GM12878 (cell line): ENCODE results near the gene CTBP1. TPM values are rescaled to one million over a fixed set of nuclear protein-coding genes. Genes with fewer than 3 reads are reported as not detected.

Experiments
- ATAC-seq: fragments of 200-7000 bp; cut with Tn5 transposase; 3 replicates; pipeline ENCODE4 v1.9.1; 2020; ENCODE audit warnings: mild to moderate bottlenecking, moderate library complexity
- BruUV-seq: library from RNA; stranded (reverse); fragments of 400-500 nt; replicated peaks from 2 replicates; lab custom pipeline; 2021; lab: Mats Ljungman, UMichigan
- CTCF ChIA-PET: fragments of 300-600 bp; sonication (Branson Sonifier 250); formaldehyde crosslinking; extraction: SDS; loops from one replicate; lab custom pipeline; 2021; ENCODE audit warnings: inconsistent platforms; lab: Yijun Ruan, JAX
- POLR2A ChIA-PET: fragments of 350-600 bp; formaldehyde crosslinking; extraction: SDS; loops from one replicate; lab custom pipeline; 2021; ENCODE audit warnings: inconsistent platforms; lab: Charles Lee
- RAD21 ChIA-PET: fragments of 300-600 bp; sonication (Branson Sonifier 250); formaldehyde crosslinking; loops from one replicate; lab custom pipeline; 2023; ENCODE audit warnings: antibody characterized with exemption; ENCODE audit not compliant: unreplicated experiment; lab: Charles Lee
- SMC1A ChIA-PET: fragments of 300-600 bp; sonication (Branson Sonifier 250); formaldehyde crosslinking; loops from one replicate; lab custom pipeline; 2023; ENCODE audit not compliant: unreplicated experiment, uncharacterized antibody; lab: Charles Lee
- DNase-seq: peaks from one replicate; pipeline ENCODE4 v3.0.0-alpha.2; 2011; ENCODE audit warnings: low read depth, low spot score
- FAIRE-seq: peaks from 3 replicates; lab custom pipeline; 2011; peaks lifted over from hg19 to GRCh38; lab: Jason Lieb, UNC
- H2AFZ ChIP-seq: 2 replicates; pipeline ENCODE4 v1.6.0; 2011; ENCODE audit warnings: low read depth, low read length, control low read depth; ENCODE audit not compliant: control insufficient read depth
- H3K27ac ChIP-seq: 2 replicates; pipeline ENCODE4 v1.5.1; 2011; ENCODE audit warnings: control low read depth; ENCODE audit not compliant: control insufficient read depth, insufficient read depth
- H3K27me3 ChIP-seq, 2 experiments: replicated peaks in 1 of 2; 2 replicates each; pipeline versions ENCODE4 v1.6.0 to v1.6.1; 2011; ENCODE audit warnings: low read length in 1 of 2; ENCODE audit not compliant: control insufficient read depth in 2 of 2, insufficient read depth in 2 of 2
- H3K36me3 ChIP-seq, 2 experiments: 2 replicates each; pipeline ENCODE4 v1.5.1; 2011; ENCODE audit warnings: low read length in 1 of 2; ENCODE audit not compliant: control insufficient read depth in 2 of 2, insufficient read depth in 2 of 2
- H3K4me1 ChIP-seq: 2 replicates; pipeline ENCODE4 v1.6.1; 2011; ENCODE audit warnings: mild to moderate bottlenecking, low read length, moderate library complexity, mixed read lengths; ENCODE audit not compliant: control insufficient read depth, insufficient read depth
- H3K4me2 ChIP-seq: 2 replicates; pipeline ENCODE4 v1.6.0; 2011; ENCODE audit warnings: control low read depth; ENCODE audit not compliant: control insufficient read depth, insufficient read depth
- H3K4me3 ChIP-seq: fragments of 200-600 bp; sonication (generic); 2 replicates; pipeline ENCODE4 v1.5.1; 2016
- H3K79me2 ChIP-seq: 2 replicates; pipeline ENCODE4 v1.6.0; 2011; ENCODE audit warnings: low read length; ENCODE audit not compliant: control insufficient read depth, insufficient read depth
- H3K9ac ChIP-seq: 2 replicates; pipeline ENCODE4 v1.8.0; 2011; ENCODE audit warnings: low read length, control low read depth, mixed read lengths; ENCODE audit not compliant: control insufficient read depth, insufficient read depth
- H3K9me3 ChIP-seq: replicated peaks from 3 replicates; pipeline ENCODE4 v1.5.1; 2011; ENCODE audit warnings: mild to moderate bottlenecking, low read length; ENCODE audit not compliant: control insufficient read depth, insufficient read depth
- H4K20me1 ChIP-seq: 2 replicates; pipeline ENCODE4 v1.6.0; 2011; ENCODE audit not compliant: control insufficient read depth, insufficient read depth
- BMI1 ChIP-seq: fragments of 450-650 bp; IDR thresholded peaks from 2 replicates; pipeline ENCODE4 v1.6.1; 2016; ENCODE audit warnings: mild to moderate bottlenecking, moderate library complexity, borderline replicate concordance
- CBFB ChIP-seq: IDR thresholded peaks from 2 replicates; pipeline ENCODE4 v1.6.1; 2016; ENCODE audit warnings: antibody characterized with exemption, low read depth
- CBX5 ChIP-seq: sonication (generic); IDR thresholded peaks from 2 replicates; pipeline ENCODE4 v1.6.1; 2016; ENCODE audit warnings: low read depth, moderate library complexity, mild to moderate bottlenecking, inconsistent platforms
- HDAC6 ChIP-seq: fragments of 200-600 bp; sonication (generic); IDR thresholded peaks from one replicate; pipeline ENCODE4 v1.8.0; 2017; ENCODE audit warnings: antibody characterized with exemption; ENCODE audit not compliant: unreplicated experiment
- JUND ChIP-seq: IDR thresholded peaks from 2 replicates; pipeline ENCODE4 v1.6.1; 2012; ENCODE audit warnings: low read depth, mild to moderate bottlenecking, low read length, improper control_type of control experiment, moderate library complexity
- MTA3 ChIP-seq: IDR thresholded peaks from 2 replicates; pipeline ENCODE4 v1.6.1; 2012; ENCODE audit warnings: low read length, inconsistent platforms, borderline replicate concordance
- NR2C2 ChIP-seq: IDR thresholded peaks from 2 replicates; pipeline ENCODE4 v1.6.1; 2011; ENCODE audit warnings: borderline replicate concordance, low read depth; ENCODE audit not compliant: control insufficient read depth, insufficient read length
- PML ChIP-seq: IDR thresholded peaks from 2 replicates; pipeline ENCODE4 v1.6.1; 2012; ENCODE audit warnings: low read length, inconsistent platforms
- STAT3 ChIP-seq: IDR thresholded peaks from 2 replicates; pipeline ENCODE4 v1.6.1; 2011; ENCODE audit warnings: low read depth, low read length, improper control_type of control experiment
- TCF12 ChIP-seq: IDR thresholded peaks from 2 replicates; pipeline ENCODE4 v1.6.1; 2011; ENCODE audit warnings: low read depth, mild to moderate bottlenecking, low read length
- ZNF274 ChIP-seq: IDR thresholded peaks from one replicate; pipeline ENCODE4 v1.8.0; 2011; ENCODE audit not compliant: insufficient read length, insufficient read depth
- WGBS: methylation state at CpG from one replicate; pipeline ENCODE4 v1.1.6; 2016; ENCODE audit warnings: low lambda C conversion rate; ENCODE audit not compliant: insufficient replicate concordance, insufficient coverage; ENCODE audit errors: missing lambda C conversion rate; 5-methylcytosine and 5-hydroxymethylcytosine counted together
- in situ Hi-C: fragments of 300-500 bp; cut with MboI; formaldehyde crosslinking; loops from 9 replicates; pipeline ENCODE4 v1.14.3; 2018; ENCODE audit warnings: mixed read lengths
- intact Hi-C: fragments of 100-400 bp; cut with micrococcal nuclease; formaldehyde crosslinking; loops from one replicate; pipeline ENCODE4 v1.14.2; 2022; ENCODE audit not compliant: unreplicated experiment
- polyA plus RNA-seq, 11 experiments: library from polyadenylated mRNA; depleted of rRNA in 4 of 11; unstranded in 6 of 11; stranded (reverse) in 5 of 11; fragments of >200 nt; fragmentation: Nextera tagmentation in 4 of 11; fragmentation: Illumina TruSeq in 1 of 11; extraction: Ambion mirVana in 4 of 11; extraction: Trizol in 1 of 11; gene quantifications; 1 replicate in 1 of 11; 2 replicates in 10 of 11; pipeline versions ENCODE4 v1.2.1 to v1.2.3, GENCODE V29; 2011 to 2016; ENCODE audit warnings: inconsistent platforms in 2 of 11, missing spikeins in 2 of 11, low read depth in 1 of 11
- total RNA-seq, 4 experiments: library from RNA; depleted of rRNA in 3 of 4; stranded (reverse); fragments of >200 nt in 3 of 4; fragmentation: Illumina TruSeq in 1 of 4; extraction: Trizol in 1 of 4; gene quantifications; 2 replicates each; pipeline versions ENCODE4 v1.2.1 to v1.2.3, GENCODE V29; 2013 to 2021
- TF ChIP-seq, protein P1 (sequence below): fragments of 150-350 bp; IDR thresholded peaks from 2 replicates; pipeline ENCODE4 v1.6.1; 2016; ENCODE audit warnings: low read depth, low read length

The CTBP1 gene
- total and polyA plus RNA-seq, 10 of the 15 experiments (the other 5 are each of a cell fraction or from before 2014, with no cell fraction given), result 7.4 to 182 (median 63.1) TPM

DNA sequence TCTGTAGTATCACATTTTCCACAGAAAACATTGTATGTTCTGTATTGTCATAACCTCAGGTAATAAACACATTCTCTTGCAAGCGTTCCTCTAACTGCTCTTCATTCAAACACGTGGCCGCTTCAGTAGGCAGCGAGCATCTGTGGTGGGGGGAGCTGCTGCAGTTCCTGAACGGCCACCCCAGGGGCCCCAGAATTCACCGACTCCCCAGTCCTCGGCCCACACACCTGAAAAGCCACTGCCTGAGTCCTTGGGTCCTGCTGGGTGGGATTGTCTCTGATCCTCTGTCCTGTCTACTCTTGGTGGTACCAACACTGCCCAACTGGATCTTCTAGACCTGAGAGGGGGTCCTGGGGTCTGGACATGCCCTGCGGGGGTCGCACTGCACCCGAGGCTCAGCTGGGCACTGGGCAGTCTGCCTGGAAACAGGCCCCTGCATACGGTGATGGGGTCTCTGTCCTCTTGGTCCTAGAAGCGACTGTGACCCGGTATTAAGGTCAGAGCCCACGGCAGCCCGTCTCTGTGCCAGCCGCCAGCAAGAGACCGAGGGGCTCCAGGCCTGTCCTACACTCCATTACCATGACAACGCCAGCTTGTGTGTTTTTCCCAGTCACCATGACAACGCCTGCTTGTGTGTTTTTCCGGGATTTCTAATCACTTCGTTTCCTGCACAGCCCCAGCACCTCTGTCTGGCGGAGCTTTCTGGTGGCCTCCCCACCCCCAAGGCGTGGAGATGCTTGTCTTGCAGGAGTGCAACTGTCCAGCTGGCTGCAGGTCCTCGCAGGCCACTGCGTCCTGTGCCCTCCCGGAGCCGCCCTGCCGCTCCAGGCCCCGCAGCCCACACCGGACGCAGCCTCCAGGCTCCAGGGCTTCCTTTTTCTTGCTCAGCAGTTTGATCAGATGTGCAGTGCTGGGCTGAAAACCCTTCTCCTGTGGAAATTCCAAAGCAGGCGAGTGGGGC, 16.0 kb downstream of the CTBP1 start:
- CTCF ChIA-PET, result interaction anchor here (1.1 kb wide), 1 partner anchor 102 kb away, joined by 3 read pairs; no protein-coding TSS in a partner anchor
- Histone ChIP-seq H3K4me3 (no peak overlapping the region), H3K27ac (no peak overlapping the region), H3K9me3 (no peaks in the 10 kb centered on the region), H3K4me2 (no peak overlapping the region), H3K4me1 (no peaks in the 10 kb centered on the region), H3K9ac (no peak overlapping the region), H4K20me1 (no peaks in the 10 kb centered on the region), H3K79me2 (no peaks in the 10 kb centered on the region; the same call in 1 of the 2 replicates), H3K36me3 (peaks cover 34 to 39% of the 10 kb centered on the region in 2 experiments), H2AFZ (no peak overlapping the region), H3K27me3 (no peaks in the 10 kb centered on the region)
- no peak for TF ChIP-seq STAT3
- TF ChIP-seq BMI1, result 0 out of 2 replicates have a peak, but pooled peaks have one; percentile 20
- in situ Hi-C loops, result no loop called here
- SMC1A ChIA-PET, result no interaction called here
- ATAC-seq (no peak), DNase-seq (no peak), FAIRE-seq (no peak)
- RAD21 ChIA-PET, result no interaction called here
- POLR2A ChIA-PET, result no interaction called here
- intact Hi-C loops, result no loop called here
- BruUV-seq, result no TSS peak
- WGBS, result 95% methylated on average over 32 of the region's 32 CpGs

DNA sequence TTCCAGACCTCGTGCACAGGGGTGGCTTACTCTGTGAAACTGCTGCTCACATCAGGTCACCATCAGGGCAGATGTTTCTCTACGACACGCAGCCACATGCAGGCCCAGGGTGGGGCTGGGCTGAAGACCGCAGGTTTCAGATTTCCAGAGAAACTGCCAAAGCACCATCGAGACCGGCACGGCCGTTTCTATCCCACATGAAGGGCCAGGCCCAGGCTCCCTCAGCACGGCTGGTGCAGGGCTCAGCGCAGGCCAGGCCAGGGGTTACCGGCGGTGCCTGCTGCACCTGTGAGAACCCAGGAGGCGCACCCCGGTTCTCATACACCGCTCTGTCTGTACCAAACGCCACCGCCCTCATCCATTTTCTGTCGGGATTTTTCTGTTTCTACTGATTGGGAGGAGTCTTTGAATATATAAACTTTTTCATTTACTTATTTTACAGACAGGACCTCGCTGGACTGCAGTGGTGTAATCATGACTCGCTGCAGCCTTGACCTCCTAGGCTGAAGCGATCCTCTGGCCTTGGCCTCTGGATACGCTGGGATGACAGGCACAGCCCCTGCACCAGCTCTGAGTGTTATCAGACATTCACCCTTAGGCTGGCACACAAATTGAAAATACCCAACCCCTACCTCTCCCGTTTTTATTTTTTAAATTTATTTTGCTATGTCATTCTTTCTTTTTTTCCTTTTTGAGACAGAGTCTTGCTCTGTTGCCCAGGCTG, 17.1 kb downstream of the CTBP1 start:
- Histone ChIP-seq H3K79me2 (no peaks in the 10 kb centered on the region), H3K4me2 (no peak overlapping the region), H3K9ac (no peak overlapping the region), H3K4me3 (no peak overlapping the region), H3K36me3 (peaks cover 34 to 45% of the 10 kb centered on the region in 2 experiments), H3K4me1 (no peaks in the 10 kb centered on the region), H3K27ac (no peak overlapping the region), H3K9me3 (no peaks in the 10 kb centered on the region), H4K20me1 (no peaks in the 10 kb centered on the region), H3K27me3 (no peaks in the 10 kb centered on the region), H2AFZ (no peak overlapping the region)
- no peak for FAIRE-seq
- CTCF ChIA-PET, result interaction anchor here (1.1 kb wide), 1 partner anchor 101 kb away, joined by 3 read pairs; no protein-coding TSS in a partner anchor
- POLR2A ChIA-PET, result no interaction called here
- TF ChIP-seq TCF12, result no peak
- no peak for TF ChIP-seq CBFB
- no peak for TF ChIP-seq NR2C2
- TF ChIP-seq, protein P1, sequence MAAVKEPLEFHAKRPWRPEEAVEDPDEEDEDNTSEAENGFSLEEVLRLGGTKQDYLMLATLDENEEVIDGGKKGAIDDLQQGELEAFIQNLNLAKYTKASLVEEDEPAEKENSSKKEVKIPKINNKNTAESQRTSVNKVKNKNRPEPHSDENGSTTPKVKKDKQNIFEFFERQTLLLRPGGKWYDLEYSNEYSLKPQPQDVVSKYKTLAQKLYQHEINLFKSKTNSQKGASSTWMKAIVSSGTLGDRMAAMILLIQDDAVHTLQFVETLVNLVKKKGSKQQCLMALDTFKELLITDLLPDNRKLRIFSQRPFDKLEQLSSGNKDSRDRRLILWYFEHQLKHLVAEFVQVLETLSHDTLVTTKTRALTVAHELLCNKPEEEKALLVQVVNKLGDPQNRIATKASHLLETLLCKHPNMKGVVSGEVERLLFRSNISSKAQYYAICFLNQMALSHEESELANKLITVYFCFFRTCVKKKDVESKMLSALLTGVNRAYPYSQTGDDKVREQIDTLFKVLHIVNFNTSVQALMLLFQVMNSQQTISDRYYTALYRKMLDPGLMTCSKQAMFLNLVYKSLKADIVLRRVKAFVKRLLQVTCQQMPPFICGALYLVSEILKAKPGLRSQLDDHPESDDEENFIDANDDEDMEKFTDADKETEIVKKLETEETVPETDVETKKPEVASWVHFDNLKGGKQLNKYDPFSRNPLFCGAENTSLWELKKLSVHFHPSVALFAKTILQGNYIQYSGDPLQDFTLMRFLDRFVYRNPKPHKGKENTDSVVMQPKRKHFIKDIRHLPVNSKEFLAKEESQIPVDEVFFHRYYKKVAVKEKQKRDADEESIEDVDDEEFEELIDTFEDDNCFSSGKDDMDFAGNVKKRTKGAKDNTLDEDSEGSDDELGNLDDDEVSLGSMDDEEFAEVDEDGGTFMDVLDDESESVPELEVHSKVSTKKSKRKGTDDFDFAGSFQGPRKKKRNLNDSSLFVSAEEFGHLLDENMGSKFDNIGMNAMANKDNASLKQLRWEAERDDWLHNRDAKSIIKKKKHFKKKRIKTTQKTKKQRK, result no peak
- no peak for TF ChIP-seq CBX5
- no peak for TF ChIP-seq PML
- no peak for TF ChIP-seq MTA3
- TF ChIP-seq JUND, result no peak
- no peak for TF ChIP-seq ZNF274
- TF ChIP-seq HDAC6, result no peak
- no TSS peak for BruUV-seq
- SMC1A ChIA-PET, result no interaction called here
- WGBS, result 87% methylated on average over 19 of the region's 23 CpGs
- no peak for DNase-seq
- RAD21 ChIA-PET, result no interaction called here
- intact Hi-C loops (no loop called here), in situ Hi-C loops (no loop called here)
- ATAC-seq, result no peak
